Raji (cell line): ENCODE measurements around the gene HMX2.

Source experiments
- POLR2A ChIP-seq: IDR thresholded peaks from 2 replicates; pipeline ENCODE4 v1.6.1; 2011; ENCODE audit warnings: low read depth, low read length, control low read depth; ENCODE audit not compliant: insufficient read depth

Gene HMX2

DNA sequence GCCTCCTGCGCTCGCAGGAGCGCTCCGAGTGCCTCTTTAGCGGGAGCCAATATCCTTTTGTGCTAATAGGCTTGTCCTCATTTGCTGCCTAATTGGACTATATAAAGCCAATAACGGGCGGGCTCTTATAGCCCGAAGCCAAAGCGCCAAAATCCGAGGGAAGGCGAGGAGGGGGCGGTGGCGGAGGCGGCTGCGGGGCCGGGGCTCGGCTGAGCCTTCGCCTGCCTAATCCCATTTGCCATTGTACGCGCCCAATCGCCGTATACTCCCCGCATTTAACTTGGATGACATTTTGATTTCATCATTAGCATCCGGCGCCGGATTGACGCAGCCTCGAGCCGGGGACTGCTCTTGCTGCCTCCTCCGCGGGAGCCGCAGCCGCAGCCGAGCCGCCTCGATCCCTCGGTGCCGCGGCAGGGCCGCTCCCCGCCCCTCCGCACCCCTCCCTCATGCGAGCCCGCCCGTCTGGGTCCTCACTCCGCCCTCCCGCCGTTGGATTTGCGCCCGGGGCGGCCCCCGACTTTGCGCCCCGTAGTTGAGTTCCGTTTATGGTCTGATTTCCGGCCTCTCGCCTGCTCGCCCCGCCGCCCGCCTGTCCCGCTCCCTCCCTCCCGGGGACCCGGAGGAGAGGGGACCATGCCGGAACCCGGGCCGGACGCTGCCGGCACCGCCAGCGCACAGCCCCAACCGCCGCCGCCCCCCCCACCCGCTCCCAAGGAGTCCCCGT lies 12.4 kb upstream of the HMX2 start, which contains the start of gene HMX3:
Gene HMX3, plus strand, starts transcription at position 556 of the 727 bp plus-strand sequence. Its CDS starts 81 bp downstream, at position 637.
- TF ChIP-seq POLR2A: no peak

DNA sequence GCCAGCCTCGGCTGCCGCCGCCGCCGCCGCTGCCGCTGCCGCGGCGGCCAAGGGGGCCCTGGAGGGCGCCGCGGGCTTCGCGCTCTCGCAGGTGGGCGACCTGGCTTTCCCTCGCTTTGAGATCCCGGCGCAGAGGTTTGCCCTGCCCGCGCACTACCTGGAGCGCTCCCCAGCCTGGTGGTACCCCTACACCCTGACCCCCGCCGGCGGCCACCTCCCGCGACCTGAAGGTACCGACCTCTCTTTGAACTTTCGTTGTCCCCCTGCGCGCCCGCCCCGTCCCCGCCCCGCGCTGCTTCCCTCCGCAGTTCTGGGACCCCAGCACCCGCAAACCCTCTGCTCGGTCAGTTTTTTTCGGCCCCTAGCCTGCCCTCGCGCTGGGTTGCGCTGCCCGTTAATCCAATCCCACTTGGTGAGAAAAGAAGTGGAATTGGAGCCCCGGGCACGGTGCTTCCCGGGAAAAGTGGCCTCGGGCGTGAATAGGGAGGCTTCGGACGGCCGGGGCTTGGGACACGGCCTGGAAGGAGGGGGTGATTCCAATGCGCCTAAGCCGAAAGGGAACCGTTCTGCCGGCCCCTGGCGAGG lies 11.6 kb upstream of the HMX2 start:
- TF ChIP-seq POLR2A: no peak

DNA sequence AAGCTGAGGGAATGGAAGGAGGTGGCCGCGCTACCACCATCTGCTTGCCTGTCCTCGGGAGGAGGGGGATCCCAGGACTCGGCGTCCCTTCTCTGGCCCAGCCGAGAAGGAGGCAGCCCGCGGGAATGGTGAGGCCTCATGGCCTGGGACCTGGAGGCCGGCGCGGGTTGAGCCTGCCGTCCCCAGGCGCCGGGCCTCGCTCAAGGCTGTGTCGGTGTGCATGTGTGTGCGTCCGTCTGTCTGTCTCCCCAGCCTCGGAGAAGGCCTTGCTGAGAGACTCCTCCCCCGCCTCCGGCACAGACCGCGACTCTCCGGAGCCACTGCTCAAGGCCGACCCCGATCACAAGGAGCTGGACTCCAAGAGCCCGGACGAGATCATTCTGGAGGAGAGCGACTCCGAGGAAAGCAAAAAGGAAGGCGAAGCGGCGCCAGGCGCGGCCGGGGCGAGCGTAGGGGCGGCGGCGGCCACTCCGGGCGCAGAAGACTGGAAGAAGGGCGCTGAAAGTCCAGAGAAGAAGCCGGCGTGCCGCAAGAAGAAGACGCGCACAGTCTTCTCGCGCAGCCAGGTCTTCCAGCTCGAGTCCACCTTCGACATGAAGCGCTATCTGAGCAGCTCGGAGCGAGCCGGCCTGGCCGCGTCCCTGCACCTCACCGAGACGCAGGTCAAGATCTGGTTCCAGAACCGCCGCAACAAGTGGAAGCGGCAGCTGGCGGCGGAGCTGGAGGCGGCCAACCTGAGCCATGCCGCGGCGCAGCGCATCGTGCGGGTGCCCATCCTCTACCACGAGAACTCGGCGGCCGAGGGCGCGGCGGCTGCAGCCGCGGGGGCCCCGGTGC lies 10.9 kb upstream of the HMX2 start:
- no peak for TF ChIP-seq POLR2A

GRCh38 chr10:123139165-123139520 lies 8.8 kb upstream of the HMX2 start:
- TF ChIP-seq POLR2A: no peak

GRCh38 chr10:123139521-123140163 lies 8.3 kb upstream of the HMX2 start:
- TF ChIP-seq POLR2A: no peak

GRCh38 chr10:123140164-123140982 lies 7.6 kb upstream of the HMX2 start:
- TF ChIP-seq POLR2A: no peak

DNA sequence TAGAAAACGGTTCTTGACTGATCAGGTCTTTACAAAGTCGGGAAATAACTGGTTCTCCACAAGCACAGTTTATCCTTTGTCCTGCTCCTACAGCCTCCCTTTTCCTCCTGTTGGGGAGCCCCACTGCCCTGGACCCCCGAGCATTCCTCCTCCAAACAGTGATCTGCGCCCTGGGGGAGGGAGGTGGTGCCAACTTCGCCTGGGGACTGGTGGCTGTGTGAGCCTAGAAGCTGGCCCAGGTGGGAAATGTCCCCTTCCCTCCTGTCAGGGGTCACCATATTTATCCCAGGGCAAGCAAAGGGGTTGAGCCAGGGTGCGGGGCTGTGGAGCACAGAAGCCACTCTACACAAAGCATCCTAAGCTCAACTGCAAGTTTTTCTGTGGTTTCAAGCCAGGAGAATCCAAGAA lies 6.9 kb upstream of the HMX2 start:
- TF ChIP-seq POLR2A: no peak

GRCh38 chr10:123141791-123142700 lies 5.9 kb upstream of the HMX2 start:
- no peak for TF ChIP-seq POLR2A

DNA sequence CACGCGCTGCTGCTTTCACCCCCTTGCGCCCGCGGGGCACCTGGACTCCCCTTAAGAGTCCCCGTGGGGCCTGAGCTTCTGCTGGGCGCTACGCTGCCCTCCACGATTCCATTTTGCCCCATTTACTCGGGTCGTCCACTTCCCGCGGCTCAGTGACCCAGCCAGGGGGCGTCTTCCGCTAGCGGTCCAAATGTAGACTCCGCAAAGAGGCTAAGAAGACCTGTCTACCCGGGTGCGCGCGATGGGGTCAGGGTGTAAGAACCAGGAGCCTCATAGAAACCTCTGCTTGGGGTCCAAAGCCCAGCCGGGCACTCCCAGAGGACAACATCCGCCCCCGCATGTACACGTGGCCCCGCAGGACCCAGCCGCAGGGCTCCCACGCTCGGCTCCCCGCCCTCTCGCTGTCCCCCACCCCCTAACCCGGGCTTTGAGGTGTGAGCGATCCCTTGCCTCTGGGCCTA lies 5.2 kb upstream of the HMX2 start:
- no peak for TF ChIP-seq POLR2A

DNA sequence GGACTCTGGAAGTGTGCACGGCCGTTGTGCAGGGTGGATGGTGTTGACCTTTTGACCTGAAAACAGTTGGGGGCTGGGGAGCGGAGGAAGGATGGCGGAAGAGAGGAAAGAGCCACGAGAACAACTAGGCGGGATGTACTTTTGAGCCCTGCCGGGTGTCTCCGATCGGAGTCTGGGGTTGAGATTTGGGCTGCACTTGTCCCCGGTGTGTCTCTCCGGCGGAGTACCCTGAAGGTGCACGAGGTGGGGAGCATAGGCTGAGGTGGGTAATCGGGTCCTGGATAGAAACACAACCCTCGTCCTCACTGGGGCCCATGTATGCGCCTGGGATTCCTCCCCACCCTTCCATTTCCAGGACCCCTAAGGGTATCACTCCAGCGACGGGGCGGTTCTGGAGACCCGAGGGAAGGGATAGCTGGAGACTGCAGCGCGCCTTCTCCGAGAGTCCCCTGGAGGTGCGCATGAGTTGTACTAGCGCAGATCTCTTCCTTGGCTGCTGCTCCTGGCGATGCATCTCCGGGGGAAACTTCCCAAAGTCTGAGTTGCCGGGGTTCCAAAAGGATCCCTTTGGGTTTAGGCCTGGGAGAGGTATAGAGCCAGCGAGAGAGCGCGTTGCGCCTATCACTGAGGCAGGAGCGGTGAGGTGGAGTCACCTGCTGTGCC lies 4.6 kb upstream of the HMX2 start:
- TF ChIP-seq POLR2A: no peak

GRCh38 chr10:123143825-123144168 lies 4.1 kb upstream of the HMX2 start:
- no peak for TF ChIP-seq POLR2A

DNA sequence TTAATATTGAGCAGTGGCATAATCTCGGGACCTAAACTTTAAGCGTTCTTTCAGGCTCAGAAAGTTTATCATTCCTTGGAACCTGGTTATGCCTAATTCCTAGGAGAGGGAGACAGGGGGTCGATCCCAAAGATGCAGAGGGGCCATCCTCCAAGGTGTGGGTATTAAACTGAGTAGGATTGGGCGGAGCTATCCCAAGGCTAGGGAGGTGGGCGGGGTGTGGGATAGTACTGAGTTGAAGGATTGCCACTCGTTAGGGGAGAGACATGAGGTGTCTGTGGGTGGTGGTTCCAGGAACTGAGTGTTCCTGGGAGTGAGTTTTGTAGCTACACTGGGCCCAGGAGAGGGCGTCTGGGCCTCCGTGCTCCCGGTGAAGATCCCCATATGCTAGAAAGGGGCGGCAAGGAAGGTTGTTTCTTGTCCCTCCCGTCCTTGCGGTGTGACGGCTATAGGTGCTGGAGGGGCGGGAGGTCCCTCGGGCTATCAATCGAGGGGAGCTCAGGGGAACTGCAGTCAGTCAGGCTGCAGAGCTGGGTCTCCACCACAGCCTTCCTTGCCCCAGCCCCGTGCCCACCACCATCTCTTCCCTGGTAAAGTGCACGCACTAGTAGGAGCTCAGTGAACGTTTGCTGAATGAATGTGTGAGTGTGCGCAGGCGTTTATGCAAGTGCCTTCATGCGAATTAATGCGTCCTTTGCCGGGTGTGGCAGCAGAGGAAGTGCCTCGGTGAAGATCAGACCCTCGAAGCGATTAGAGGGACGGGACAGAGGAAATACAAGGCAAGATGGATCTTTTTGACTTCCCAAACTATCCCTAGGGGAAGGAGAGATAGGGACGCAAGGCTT lies 3.0 kb upstream of the HMX2 start:
- no peak for TF ChIP-seq POLR2A

DNA sequence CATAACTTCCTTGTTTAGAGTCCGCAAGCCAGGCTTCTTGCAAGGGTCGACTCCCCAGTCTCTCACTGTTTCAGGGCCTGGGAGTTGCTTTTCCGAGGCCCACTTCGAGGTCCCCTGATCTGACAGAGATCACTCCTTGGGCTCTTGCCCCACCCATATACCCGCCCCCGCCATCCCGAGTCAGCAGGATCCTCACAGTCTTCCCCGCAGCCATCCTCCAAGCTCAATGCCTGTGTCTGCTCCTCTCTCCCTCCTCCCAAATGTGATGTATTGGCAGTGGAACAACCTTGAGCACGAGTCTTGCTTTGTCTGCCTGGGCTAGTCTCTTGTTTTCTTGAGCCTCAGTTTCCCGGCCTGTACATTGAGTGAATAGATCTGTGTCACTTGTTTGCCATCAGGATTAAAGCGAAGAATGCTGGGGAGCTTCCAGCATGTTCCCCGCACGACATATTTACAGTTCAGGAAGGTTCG lies 2.4 kb upstream of the HMX2 start:
- no peak for TF ChIP-seq POLR2A
